ENCODE measurements around the gene TTYH1.

The TTYH1 gene

DNA sequence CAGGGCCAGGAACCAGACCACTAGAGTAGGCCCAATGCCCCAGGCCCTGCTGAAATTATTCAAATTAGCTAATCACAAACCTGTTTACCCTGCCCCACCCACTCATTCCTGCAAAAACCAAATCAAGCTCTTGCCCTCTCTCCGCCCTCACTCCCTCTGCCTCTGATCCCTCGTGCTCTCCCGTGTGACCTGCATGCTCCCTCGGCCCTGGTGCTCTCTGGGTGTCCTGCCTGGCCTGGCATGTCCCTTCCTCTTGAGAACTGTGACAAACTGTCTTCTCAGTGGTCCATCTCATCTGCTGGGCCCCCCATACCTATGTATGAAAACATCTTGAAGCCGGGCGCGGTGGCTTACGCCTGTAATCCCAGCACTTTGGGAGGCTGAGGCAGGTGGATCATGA lies 12.2 kb upstream of the TTYH1 start:
- Histone ChIP-seq H3K9me3 (no peaks in the 10 kb centered on the region), H3K4me1 (ENCODE audit: control insufficient read depth in 1 of 2, insufficient read depth in 1 of 2, low read depth in 1 of 2, low read length in 1 of 2) (no peaks in the 10 kb centered on the region), H3K4me3 (ENCODE audit: low read depth in 1 of 2, low read length in 1 of 2) (no peak overlapping the region), H3K27ac (no peak overlapping the region), H3K36me3 (no peaks in the 10 kb centered on the region), H3K27me3 (peaks cover 11% of the 10 kb centered on the region)
- TF ChIP-seq, protein P1, sequence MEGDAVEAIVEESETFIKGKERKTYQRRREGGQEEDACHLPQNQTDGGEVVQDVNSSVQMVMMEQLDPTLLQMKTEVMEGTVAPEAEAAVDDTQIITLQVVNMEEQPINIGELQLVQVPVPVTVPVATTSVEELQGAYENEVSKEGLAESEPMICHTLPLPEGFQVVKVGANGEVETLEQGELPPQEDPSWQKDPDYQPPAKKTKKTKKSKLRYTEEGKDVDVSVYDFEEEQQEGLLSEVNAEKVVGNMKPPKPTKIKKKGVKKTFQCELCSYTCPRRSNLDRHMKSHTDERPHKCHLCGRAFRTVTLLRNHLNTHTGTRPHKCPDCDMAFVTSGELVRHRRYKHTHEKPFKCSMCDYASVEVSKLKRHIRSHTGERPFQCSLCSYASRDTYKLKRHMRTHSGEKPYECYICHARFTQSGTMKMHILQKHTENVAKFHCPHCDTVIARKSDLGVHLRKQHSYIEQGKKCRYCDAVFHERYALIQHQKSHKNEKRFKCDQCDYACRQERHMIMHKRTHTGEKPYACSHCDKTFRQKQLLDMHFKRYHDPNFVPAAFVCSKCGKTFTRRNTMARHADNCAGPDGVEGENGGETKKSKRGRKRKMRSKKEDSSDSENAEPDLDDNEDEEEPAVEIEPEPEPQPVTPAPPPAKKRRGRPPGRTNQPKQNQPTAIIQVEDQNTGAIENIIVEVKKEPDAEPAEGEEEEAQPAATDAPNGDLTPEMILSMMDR (IDR thresholded peaks at IDR 0.05): no peak

DNA sequence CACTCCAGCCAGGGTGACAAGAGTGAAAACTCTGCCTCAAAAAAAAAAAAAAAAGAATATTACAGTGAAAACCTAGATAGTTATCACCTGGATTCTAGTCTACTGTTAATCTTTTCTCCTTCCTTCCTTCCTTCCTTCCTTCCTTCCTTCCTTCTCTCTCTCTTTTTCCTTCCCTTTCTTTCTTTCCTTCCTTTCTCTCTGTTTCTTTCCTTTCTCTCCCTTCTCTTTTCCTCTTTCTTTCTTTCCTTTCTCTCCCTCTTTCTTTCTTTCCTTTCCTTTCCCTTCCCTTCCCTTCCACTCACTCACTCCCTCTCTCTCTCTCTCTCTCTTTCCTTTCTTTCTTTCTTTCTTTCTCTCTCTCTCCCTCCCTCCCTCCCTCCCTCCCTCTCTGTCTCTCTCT lies 9.6 kb upstream of the TTYH1 start:
- H3K4me1 ChIP-seq (ENCODE audit: control insufficient read depth in 1 of 2, insufficient read depth in 1 of 2, low read depth in 1 of 2, low read length in 1 of 2): no peaks in the 10 kb centered on the region
- no peak overlapping the region for H3K27ac ChIP-seq
- TF ChIP-seq, protein P1 (IDR thresholded peaks at IDR 0.05): no peak
- no peaks in the 10 kb centered on the region for H3K9me3 ChIP-seq
- no peak overlapping the region for H3K4me3 ChIP-seq (ENCODE audit: low read depth in 1 of 2, low read length in 1 of 2)
- no peaks in the 10 kb centered on the region for H3K36me3 ChIP-seq
- H3K27me3 ChIP-seq: peaks cover 14% of the 10 kb centered on the region

DNA sequence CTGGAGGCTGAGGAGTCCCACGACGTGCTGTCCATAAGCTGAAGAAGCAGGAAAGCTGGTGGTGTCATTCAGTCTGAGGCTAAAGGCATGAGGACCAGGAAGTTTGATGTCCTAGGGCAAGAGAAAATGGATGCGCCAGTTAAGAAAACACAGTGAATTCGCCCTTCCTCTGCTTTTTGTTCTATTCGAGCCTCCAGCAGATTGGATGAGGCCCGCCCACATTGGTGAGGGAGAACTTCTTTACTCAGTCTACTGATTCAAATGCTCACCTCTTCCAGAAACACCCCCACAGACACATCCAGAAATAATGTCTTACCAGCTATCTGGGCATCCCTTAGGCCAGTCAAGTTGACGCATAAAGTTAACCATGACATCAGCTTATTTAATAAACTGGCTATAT lies 7.5 kb upstream of the TTYH1 start:
- no peak overlapping the region for H3K27ac ChIP-seq
- TF ChIP-seq, protein P1 (IDR thresholded peaks at IDR 0.05): no peak
- no peaks in the 10 kb centered on the region for H3K9me3 ChIP-seq
- H3K4me3 ChIP-seq (ENCODE audit: low read depth in 1 of 2, low read length in 1 of 2): no peak overlapping the region
- H3K36me3 ChIP-seq: no peaks in the 10 kb centered on the region
- peaks cover 25% of the 10 kb centered on the region for H3K27me3 ChIP-seq
- H3K4me1 ChIP-seq (ENCODE audit: control insufficient read depth in 1 of 2, insufficient read depth in 1 of 2, low read depth in 1 of 2, low read length in 1 of 2): no peaks in the 10 kb centered on the region

DNA sequence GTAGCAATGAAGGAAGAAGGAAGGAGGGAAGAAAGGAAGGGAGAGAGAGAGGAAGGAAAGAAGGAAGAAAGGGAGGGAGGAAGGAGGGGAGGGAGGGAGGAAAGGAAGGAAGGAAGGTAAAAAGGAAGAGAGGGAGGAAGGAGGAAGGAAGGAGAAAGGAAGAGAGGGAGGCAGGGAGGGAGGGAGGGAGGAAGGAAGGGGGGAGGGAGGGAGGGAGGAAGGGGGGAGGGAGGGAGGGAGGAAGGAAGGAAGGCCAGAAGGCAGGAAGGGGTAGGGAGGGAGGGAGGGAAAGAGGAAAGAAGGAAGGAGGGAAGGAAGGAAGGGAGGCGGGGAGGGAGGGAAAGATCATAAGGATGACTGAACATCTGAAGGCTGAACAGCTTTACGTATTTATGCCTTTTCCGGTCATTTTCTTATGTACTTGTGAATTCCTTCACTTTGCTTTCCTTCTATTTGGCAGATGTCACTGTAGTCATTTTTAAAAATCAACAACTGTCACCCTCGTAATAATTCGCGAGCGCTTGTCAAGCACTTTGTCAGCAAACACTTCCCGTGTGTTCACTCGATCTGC lies 6.7 kb upstream of the TTYH1 start:
- no peaks in the 10 kb centered on the region for H3K9me3 ChIP-seq
- TF ChIP-seq, protein P1 (IDR thresholded peaks at IDR 0.05): no peak
- peaks cover 33% of the 10 kb centered on the region for H3K27me3 ChIP-seq
- no peak overlapping the region for H3K4me3 ChIP-seq (ENCODE audit: low read depth in 1 of 2, low read length in 1 of 2)
- H3K27ac ChIP-seq: no peak overlapping the region
- H3K4me1 ChIP-seq (ENCODE audit: control insufficient read depth in 1 of 2, insufficient read depth in 1 of 2, low read depth in 1 of 2, low read length in 1 of 2): no peaks in the 10 kb centered on the region
- H3K36me3 ChIP-seq: no peaks in the 10 kb centered on the region

DNA sequence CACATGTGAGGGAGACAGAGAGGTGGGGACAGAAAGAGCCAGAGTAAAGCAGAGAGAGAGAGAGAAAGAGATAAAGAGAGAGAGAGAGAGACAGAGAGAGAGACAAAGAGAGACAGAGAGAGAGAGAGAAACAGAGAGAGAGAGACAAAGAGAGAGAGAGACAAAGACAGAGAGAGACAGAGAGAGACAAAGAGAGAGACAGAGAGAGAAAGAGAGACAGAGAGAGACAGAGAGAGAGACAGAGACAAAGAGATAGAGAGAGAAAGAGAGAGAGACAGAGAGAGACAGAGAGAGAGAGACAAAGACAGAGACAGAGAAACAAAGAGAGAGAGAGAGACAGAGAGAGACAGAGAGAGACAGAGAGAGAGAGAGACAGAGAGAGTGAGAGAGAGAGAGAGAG lies 4.2 kb upstream of the TTYH1 start:
- Histone ChIP-seq H3K9me3 (no peaks in the 10 kb centered on the region), H3K36me3 (no peaks in the 10 kb centered on the region), H3K4me1 (ENCODE audit: control insufficient read depth in 1 of 2, insufficient read depth in 1 of 2, low read depth in 1 of 2, low read length in 1 of 2) (no peaks in the 10 kb centered on the region), H3K27ac (no peak overlapping the region), H3K27me3 (peaks cover 58% of the 10 kb centered on the region), H3K4me3 (ENCODE audit: low read depth in 1 of 2, low read length in 1 of 2) (no peak overlapping the region)
- TF ChIP-seq, protein P1 (IDR thresholded peaks at IDR 0.05): no peak

DNA sequence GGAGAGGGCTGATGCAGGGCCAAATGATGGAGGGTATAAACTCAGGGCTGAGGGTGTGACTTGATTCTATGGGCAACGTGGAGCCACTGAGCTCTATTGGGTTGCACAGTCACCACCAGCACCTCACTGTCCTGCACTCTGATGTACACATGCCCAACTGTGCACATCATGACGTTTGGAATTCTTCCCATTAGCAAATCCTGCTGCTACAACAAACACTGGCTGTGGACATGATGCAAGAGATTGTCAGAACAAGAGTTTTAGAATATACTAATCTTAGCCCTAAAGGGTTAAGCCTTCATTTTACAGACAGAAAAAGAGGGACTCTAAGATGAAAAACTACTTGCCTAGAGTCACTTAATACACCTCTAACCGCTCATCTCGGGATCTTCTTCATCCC lies 2.4 kb upstream of the TTYH1 start:
- H3K9me3 ChIP-seq: no peaks in the 10 kb centered on the region
- no peak overlapping the region for H3K27ac ChIP-seq
- TF ChIP-seq, protein P1 (IDR thresholded peaks at IDR 0.05): no peak
- no peaks in the 10 kb centered on the region for H3K36me3 ChIP-seq
- peaks cover 6 to 7% of the 10 kb centered on the region in 2 experiments for H3K4me1 ChIP-seq (ENCODE audit: control insufficient read depth in 1 of 2, insufficient read depth in 1 of 2, low read depth in 1 of 2, low read length in 1 of 2)
- no peak overlapping the region for H3K4me3 ChIP-seq (ENCODE audit: low read depth in 1 of 2, low read length in 1 of 2)
- H3K27me3 ChIP-seq: peaks cover 72% of the 10 kb centered on the region

All from neutrophil (primary cell).